ENCODE data around the gene COL13A1.

Gene COL13A1

GRCh38 chr10:69801434-69802315, at the start of gene COL13A1:
Gene COL13A1, plus strand, starts transcription at chr10:69801906. Its CDS starts 518 bp downstream, at chr10:69802424.
- no peak for DNase-seq (ENCODE audit: low read depth in 3 of 3)

DNA sequence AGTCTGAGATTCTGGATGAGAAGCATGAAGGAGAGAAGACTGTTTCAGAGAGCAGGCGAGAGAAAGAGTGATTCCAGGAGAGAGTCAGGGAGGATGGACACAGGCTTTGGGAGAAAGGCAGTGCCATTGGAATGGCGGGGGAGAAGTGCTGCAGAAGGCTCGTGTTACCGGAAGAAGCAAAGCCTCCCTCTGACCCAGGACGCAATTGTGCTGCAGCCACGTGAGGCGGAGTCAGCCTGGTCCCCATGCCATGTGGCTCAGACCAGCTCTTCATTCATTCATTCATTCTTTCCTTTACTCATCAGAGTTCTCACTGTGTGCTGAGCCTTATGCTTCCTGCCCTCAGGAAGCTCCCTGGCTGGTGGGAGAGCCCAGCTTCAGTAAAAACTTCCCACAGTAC, 49.2 kb upstream of the COL13A1 start:
- no peak for DNase-seq (ENCODE audit: low read depth in 3 of 3)

- DNase-seq (ENCODE audit: low read depth in 3 of 3), result no peak
Measured at GRCh38 chr10:69756279-69756678, 45.4 kb upstream of the COL13A1 start.

DNA sequence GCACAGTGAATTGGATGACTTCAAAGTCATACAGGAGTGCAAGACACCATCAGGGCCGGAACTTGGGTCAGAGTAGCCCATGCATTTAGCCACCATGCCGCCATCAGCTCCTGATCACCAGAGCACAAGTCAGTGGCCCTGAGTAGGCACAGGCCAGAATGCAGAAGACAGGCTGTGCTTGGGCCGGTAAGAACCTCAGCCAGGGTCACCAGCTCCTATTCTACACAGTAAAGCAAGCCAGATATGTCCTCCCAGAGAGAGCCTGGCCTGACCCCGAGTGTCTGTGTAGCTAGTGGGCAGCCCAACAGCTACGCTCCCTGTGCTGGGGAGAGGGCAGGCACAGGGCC, 44.5 kb upstream of the COL13A1 start:
- DNase-seq (ENCODE audit: low read depth in 3 of 3), result no peak

GRCh38 chr10:69757553-69758309, 44.0 kb upstream of the COL13A1 start:
- DNase-seq (ENCODE audit: low read depth in 3 of 3), result no peak

DNA sequence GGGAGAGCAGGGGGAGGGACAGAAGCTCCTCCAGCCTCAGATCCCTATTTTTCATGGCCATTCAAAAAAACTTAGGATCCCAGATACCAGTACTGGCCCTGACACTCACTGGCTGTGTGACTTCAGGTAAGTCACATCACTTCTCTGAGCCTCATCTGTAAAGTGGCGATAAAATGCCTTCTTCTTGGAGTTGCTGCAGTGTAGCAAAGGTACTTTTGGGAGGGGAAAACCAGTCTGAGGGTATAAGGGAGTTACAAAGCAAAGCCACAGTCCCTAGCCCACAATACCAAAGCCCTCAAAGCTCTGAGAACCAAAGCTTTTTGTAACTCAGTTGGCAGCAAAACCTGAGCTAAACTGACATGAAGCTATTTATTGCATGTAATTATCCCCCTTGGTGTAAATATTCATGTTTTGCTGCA, 43.4 kb upstream of the COL13A1 start:
- DNase-seq (ENCODE audit: low read depth in 3 of 3), result no peak

DNA sequence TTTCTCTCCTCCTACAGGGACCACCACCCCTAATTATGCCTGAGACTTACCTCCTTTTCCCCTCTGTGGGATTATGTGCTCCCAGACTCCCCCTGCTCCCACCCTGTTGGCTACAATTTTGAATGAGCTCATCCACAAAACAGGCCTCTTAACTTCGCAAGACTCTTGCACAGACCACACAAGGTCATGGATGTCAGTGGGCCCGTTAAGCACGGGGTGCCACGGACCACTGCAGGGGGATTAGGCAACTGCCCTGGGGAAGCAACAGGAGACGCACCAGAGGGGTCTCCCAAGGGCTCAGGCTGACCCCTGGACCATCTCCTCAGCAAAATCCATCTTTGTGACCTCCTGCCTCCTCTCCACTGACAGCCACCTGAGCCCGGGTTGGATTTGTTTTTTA, 42.1 kb upstream of the COL13A1 start:
- no peak for DNase-seq (ENCODE audit: low read depth in 3 of 3)

GRCh38 chr10:69760072-69760471, 41.6 kb upstream of the COL13A1 start:
- no peak for DNase-seq (ENCODE audit: low read depth in 3 of 3)

GRCh38 chr10:69761320-69761719, 40.4 kb upstream of the COL13A1 start:
- DNase-seq (ENCODE audit: low read depth in 3 of 3), result no peak

GRCh38 chr10:69766161-69766910, 35.4 kb upstream of the COL13A1 start:
- DNase-seq (ENCODE audit: low read depth in 3 of 3), result no peak

GRCh38 chr10:69767793-69768192, 33.9 kb upstream of the COL13A1 start:
- DNase-seq (ENCODE audit: low read depth in 3 of 3), result no peak

DNA sequence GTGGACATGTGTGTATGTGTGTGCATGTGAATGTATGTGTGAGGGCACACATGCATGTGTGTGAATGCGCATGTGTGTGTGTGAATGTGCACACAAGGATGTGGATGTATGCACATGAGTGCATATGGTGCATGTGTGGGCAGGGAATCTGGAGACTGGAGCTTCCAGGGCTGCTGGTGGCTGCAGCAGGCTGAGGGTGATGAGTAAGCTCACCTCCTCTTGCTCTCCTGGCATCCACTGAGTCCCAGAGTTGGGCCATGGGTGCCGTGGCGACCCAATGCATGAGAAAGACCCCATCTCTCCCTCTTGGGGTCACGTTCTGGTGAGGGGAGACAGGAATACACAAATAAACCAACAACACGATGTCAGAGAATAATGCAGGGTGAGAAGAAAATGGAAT, 33.3 kb upstream of the COL13A1 start:
- DNase-seq (ENCODE audit: low read depth in 3 of 3), result no peak

DNA sequence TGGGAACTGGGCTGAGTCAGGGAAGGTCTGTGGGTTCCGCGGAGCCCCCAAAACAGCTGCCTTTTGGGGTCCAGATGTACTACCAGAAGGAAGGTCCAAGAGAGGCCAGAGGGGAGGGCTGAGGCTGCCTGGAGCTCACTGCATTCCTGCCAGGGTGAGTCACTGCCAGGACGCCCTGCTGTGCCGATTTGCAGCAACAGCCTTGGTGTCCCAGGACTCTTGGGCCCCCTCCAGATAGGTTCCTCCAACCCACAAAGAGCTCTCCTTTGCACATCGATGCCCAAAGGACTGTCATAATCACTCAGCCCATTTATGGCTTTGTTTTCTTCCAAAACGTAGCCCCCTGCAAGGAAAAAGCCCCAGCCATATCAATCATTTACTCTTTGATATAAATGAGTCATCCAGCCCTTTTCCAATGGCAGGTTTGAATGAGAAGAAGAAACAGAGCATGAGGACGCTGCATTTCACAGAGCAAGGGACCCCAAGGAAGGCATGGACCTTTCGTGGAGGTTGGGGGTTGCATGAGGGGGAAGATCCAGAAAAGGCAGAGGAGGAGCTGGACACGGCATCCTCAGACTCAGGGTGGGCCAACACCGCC, 32.2 kb upstream of the COL13A1 start:
- DNase-seq (ENCODE audit: low read depth in 3 of 3), result no peak

GRCh38 chr10:69772933-69773704, 28.6 kb upstream of the COL13A1 start:
- no peak for DNase-seq (ENCODE audit: low read depth in 3 of 3)

DNA sequence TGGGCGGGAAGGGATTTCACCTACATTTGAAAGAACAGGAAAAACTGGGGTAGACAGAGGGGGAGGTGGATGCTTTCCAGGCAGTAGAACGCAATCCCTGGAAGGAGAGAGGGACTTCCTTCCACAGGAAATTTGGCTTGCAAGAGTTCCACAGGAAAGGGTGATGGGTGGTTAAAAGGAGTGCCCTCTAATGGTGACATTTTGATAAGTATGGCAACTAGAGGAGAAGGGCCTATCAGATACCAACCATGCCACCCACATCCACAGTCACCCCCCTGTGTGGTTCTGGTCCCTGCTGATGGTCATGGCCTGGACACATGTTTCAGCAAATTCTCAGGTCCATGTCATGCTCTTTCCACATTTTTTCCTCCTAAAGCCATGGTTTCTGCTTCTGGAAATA, 27.1 kb upstream of the COL13A1 start:
- no peak for DNase-seq (ENCODE audit: low read depth in 3 of 3)

- no peak for DNase-seq (ENCODE audit: low read depth in 3 of 3)
Measured at GRCh38 chr10:69780077-69780476, 21.6 kb upstream of the COL13A1 start.

DNA sequence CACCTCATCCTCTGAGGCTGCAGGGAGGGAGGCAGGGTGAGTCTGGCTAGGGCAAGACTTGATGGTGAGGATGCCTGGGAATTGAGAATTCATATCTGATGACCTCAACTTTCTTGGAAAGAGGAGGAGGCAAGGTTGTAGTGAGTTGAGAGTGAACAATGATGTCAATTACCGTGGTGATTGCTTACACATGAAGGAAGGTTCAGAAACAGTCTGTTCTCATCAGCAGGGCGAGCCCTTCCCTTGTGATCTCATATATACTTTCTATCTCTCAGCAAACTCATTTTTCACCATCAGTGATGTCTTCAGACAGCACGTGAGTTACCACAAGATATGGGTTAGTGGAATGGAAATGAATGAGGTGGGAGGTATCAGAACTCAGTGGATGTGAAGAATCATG, 20.1 kb upstream of the COL13A1 start:
- DNase-seq (ENCODE audit: low read depth in 3 of 3), result no peak

- no peak for DNase-seq (ENCODE audit: low read depth in 3 of 3)
Measured at GRCh38 chr10:69783515-69783914, 18.2 kb upstream of the COL13A1 start.

DNA sequence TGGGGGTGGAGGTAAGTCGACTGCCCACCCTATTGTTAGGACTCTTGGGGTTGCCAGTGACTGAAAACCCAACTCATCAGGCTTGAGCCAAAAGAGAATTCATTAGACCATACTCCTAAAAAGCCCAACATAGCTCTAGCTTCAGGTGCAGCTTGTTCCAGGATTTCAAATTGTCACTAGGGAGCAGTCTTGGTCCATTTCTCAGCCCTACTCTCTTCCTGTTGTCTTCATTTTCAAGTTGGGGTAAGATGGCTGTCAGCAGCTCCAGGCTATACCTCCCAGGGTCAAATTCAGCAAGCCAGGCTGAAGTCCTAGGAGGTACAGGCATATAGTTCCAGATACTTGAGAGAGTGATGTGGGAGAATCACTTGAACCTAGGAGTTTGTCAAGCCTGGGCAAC, 14.9 kb upstream of the COL13A1 start:
- DNase-seq (ENCODE audit: low read depth in 3 of 3), result no peak

DNA sequence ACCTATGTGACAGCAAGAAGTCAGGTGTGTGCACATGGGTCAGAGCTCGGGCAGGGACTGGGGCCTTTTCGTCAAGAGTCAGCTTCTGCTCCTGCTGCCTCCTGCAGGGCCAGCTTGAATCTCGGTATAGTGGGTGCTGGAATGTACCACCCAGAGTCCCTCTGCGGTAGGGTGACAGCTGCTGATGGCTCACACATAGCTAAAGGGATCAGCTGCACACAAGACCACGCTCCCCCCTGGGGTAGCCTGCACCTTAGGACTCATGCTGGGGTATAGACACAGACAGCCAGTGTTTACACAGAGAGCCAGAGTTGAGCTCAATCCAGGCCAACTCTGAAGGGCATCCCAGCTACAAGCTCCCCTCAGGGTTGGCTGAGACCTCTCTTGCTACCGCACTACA, 14.0 kb upstream of the COL13A1 start:
- DNase-seq (ENCODE audit: low read depth in 3 of 3), result no peak

DNA sequence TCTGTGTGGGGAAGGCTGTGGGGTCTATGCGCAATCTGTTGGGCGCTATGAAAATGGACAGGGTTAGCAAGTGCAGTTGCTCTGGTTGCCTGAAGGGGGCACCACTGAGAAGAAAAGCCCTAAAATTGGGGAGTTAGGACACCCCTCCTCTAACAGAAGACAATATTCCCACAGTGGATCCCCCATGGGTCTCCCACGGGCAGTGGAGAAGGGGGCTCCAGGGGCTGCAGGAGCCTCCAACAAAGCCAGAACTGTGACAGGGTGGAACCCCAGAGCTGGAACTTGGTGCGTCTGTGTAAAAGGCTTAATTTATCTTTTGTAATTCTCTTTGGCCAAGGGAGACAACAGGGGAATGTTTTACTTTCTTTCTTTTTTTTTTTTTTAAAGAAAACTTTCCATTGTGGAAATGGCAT, 12.5 kb upstream of the COL13A1 start:
- no peak for DNase-seq (ENCODE audit: low read depth in 3 of 3)

Data from stimulated activated CD4-positive, alpha-beta T cell treated with anti-CD3 and anti-CD28 coated beads, TNF-alpha, amount 100 ng/mL, for 24 hours (primary cell).